CD4-positive, alpha-beta T cell (primary cell): ENCODE measurements around the gene HOXA13. TPM values are rescaled to one million over a fixed set of nuclear protein-coding genes. Genes with fewer than 3 reads are reported as not detected.

Experiments used
- ATAC-seq: fragments of 200-7000 bp; cut with Tn5 transposase; one replicate; pipeline ENCODE4 v1.10.0; 2022; ENCODE audit warnings: mild to moderate bottlenecking; ENCODE audit not compliant: poor library complexity
- CTCF ChIA-PET: fragments of 350-600 bp; sonication (Branson Sonifier 250); formaldehyde crosslinking; loops from one replicate; lab custom pipeline; 2021; ENCODE audit warnings: antibody characterized with exemption, inconsistent platforms; lab: Charles Lee
- POLR2A ChIA-PET: fragments of 350-600 bp; sonication (Branson Sonifier 250); formaldehyde crosslinking; loops from one replicate; lab custom pipeline; 2021; ENCODE audit warnings: antibody characterized with exemption, inconsistent platforms; lab: Charles Lee
- DNase-seq, 14 experiments: peaks; one replicate each; pipeline ENCODE4 v3.0.0-alpha.2; 2013 to 2020; ENCODE audit warnings: mixed read lengths in 2 of 14
- H3K27ac ChIP-seq, 2 donors: one replicate each; pipeline versions ENCODE4 v1.5.1 to v1.7.0; 2013; ENCODE audit warnings: low read length in 2 of 2, low read depth in 1 of 2, mild to moderate bottlenecking in 1 of 2
- H3K27me3 ChIP-seq, 2 experiments: 1 replicate in 1 of 2; 2 replicates in 1 of 2; pipeline versions ENCODE4 v1.6.1 to v1.7.0; 2013; ENCODE audit warnings: low read length in 2 of 2, control low read depth in 1 of 2, mild to moderate bottlenecking in 1 of 2, moderate library complexity in 1 of 2; ENCODE audit not compliant: insufficient read depth in 2 of 2, control insufficient read depth in 1 of 2
- H3K36me3 ChIP-seq: one replicate; pipeline ENCODE4 v1.6.1; 2013; ENCODE audit warnings: low read length, control low read depth; ENCODE audit not compliant: insufficient read depth
- H3K4me1 ChIP-seq: one replicate; pipeline ENCODE4 v1.6.1; 2013; ENCODE audit warnings: low read length, control low read depth; ENCODE audit not compliant: insufficient read depth
- H3K4me3 ChIP-seq: one replicate; pipeline ENCODE4 v1.5.1; 2013; ENCODE audit warnings: mild to moderate bottlenecking, low read length, moderate library complexity
- H3K9me3 ChIP-seq, 2 experiments: 1 replicate in 1 of 2; 2 replicates in 1 of 2; pipeline versions ENCODE4 v1.6.1 to v1.7.0; 2013; ENCODE audit warnings: low read length in 2 of 2, mild to moderate bottlenecking in 2 of 2, control low read depth in 1 of 2, moderate library complexity in 1 of 2; ENCODE audit not compliant: control insufficient read depth in 1 of 2, insufficient read depth in 1 of 2
- H3K27ac Mint-ChIP-seq: one replicate; pipeline ENCODE4 v1.8.0; 2020; ENCODE audit warnings: mixed read lengths
- H3K27me3 Mint-ChIP-seq: one replicate; pipeline ENCODE4 v1.8.0; 2021; ENCODE audit warnings: mixed read lengths
- H3K36me3 Mint-ChIP-seq: one replicate; pipeline ENCODE4 v1.8.0; 2021; ENCODE audit warnings: low read depth, mixed read lengths
- H3K4me1 Mint-ChIP-seq: one replicate; pipeline ENCODE4 v1.8.0; 2021; ENCODE audit warnings: low read depth, mixed read lengths
- H3K4me3 Mint-ChIP-seq: one replicate; pipeline ENCODE4 v1.8.0; 2020; ENCODE audit warnings: mild to moderate bottlenecking, mixed read lengths
- H3K9me3 Mint-ChIP-seq: one replicate; pipeline ENCODE4 v1.8.0; 2020; ENCODE audit warnings: mixed read lengths
- CTCF ChIP-seq: fragments of 200-600 bp; IDR thresholded peaks from one replicate; pipeline ENCODE4 v1.8.0; 2022; ENCODE audit warnings: antibody characterized with exemption, mild to moderate bottlenecking
- intact Hi-C, 2 experiments: fragments of 100-400 bp; cut with DNase I in 1 of 2; cut with micrococcal nuclease in 1 of 2; formaldehyde crosslinking; loops; one replicate each; pipeline versions ENCODE4 v1.15.1 to v1.9.0; 2023 to 2025; cut with DNase I, micrococcal nuclease
- total RNA-seq, 174 experiments: library from RNA in 2 of 174; stranded (reverse) in 2 of 174; gene quantifications; one replicate each; pipeline ENCODE4 v1.2.3 and lab custom pipeline; 2021 to 2026

The HOXA13 gene
- total RNA-seq, 2 experiments from 2014 or later: not detected

GRCh38 chr7:27152816-27153442 is 47.0 kb downstream of the HOXA13 start:
- ChIA-PET POLR2A (no interaction called here), CTCF (interaction anchor here (0.8 to 1.4 kb wide), 2 partner anchors 8 to 784 kb away, joined by 3 to 4 read pairs; no protein-coding TSS in a partner anchor)
- Mint-ChIP-seq H3K9me3 (no peaks in the 10 kb centered on the region), H3K27ac (no peak overlapping the region), H3K27me3 (peaks cover 100% of the 10 kb centered on the region), H3K4me3 (peak overlapping the region; percentile 1), H3K4me1 (peaks cover 69% of the 10 kb centered on the region), H3K36me3 (no peaks in the 10 kb centered on the region)
- intact Hi-C loops: loop anchor here (5.0 kb wide), 2 partner anchors 34 to 44 kb away; partner anchors contain the start of gene HOXA11 (in 1 of the 2)
- ATAC-seq: no peak
- Histone ChIP-seq H3K27me3 (peaks cover 91 to 97% of the 10 kb centered on the region in 2 experiments), H3K27ac (no peak overlapping the region), H3K36me3 (no peaks in the 10 kb centered on the region), H3K9me3 (peaks cover 0 to 71% of the 10 kb centered on the region in 2 experiments), H3K4me1 (peaks cover 66% of the 10 kb centered on the region), H3K4me3 (no peak overlapping the region)
- TF ChIP-seq CTCF: no peak
- no peak for DNase-seq

- Histone ChIP-seq H3K27ac (no peak within 1 kb of the TSS), H3K27me3 (peaks cover 90 to 97% of the 10 kb centered on the region in 2 experiments), H3K36me3 (no peaks in the 10 kb centered on the region), H3K9me3 (peaks cover 0 to 73% of the 10 kb centered on the region in 2 experiments), H3K4me1 (peaks cover 70% of the 10 kb centered on the region), H3K4me3 (peak within 1 kb of the TSS; percentile 46)
- CTCF ChIA-PET: interaction anchor here (0.8 to 1.6 kb wide), 5 partner anchors 9 to 783 kb away, joined by 3 to 8 read pairs (median 4); no protein-coding TSS in a partner anchor
- H3K27me3 Mint-ChIP-seq: peaks cover 98% of the 10 kb centered on the region
- H3K4me1 Mint-ChIP-seq: peaks cover 63% of the 10 kb centered on the region
- H3K9me3 Mint-ChIP-seq: no peaks in the 10 kb centered on the region
- no peak for TF ChIP-seq CTCF
- intact Hi-C loops: loop anchor here (2.0 to 5.0 kb wide), 3 partner anchors 17 to 45 kb away; partner anchors contain the start of gene HOXA11 (in 1 of the 2)
- peak within 1 kb of the TSS; percentile 24 for H3K27ac Mint-ChIP-seq
- no peaks in the 10 kb centered on the region for H3K36me3 Mint-ChIP-seq
- H3K4me3 Mint-ChIP-seq: peak within 1 kb of the TSS; percentile 79
- DNase-seq: peak in 4 of 14 experiments; percentile 3 to 31 (median 26)
- ATAC-seq: no peak
- POLR2A ChIA-PET: interaction anchor here (1.5 kb wide), 1 partner anchor 9 kb away, joined by 5 read pairs; no protein-coding TSS in a partner anchor
Measured at GRCh38 chr7:27151931-27152815, 47.7 kb downstream of the HOXA13 start, which contains the start of gene HOXA3. Gene HOXA3 (minus strand): TSS chr7:27152583. CDS start chr7:27110640, 41,943 bp downstream.

- H3K27ac Mint-ChIP-seq: peak overlapping the region; percentile 24
- no peak overlapping the region for H3K27ac ChIP-seq
- H3K36me3 Mint-ChIP-seq: no peaks in the 10 kb centered on the region
- H3K4me1 Mint-ChIP-seq: peaks cover 57% of the 10 kb centered on the region
- no peaks in the 10 kb centered on the region for H3K9me3 Mint-ChIP-seq
- peaks cover 98% of the 10 kb centered on the region for H3K27me3 Mint-ChIP-seq
- POLR2A ChIA-PET: interaction anchor here (1.5 kb wide), 1 partner anchor 10 kb away, joined by 5 read pairs; no protein-coding TSS in a partner anchor
- peak overlapping the region; percentile 79 for H3K4me3 Mint-ChIP-seq
- H3K4me3 ChIP-seq: peak overlapping the region; percentile 46
- DNase-seq (no peak), ATAC-seq (peak; percentile 23)
- intact Hi-C loops: loop anchor here (2.0 to 5.0 kb wide), 3 partner anchors 17 to 46 kb away; partner anchors contain the start of gene HOXA11 (in 1 of the 2)
- H3K27me3 ChIP-seq: peaks cover 91 to 98% of the 10 kb centered on the region in 2 experiments
- H3K4me1 ChIP-seq: peaks cover 67% of the 10 kb centered on the region
- TF ChIP-seq CTCF: no peak
- H3K9me3 ChIP-seq: peaks cover 0 to 69% of the 10 kb centered on the region in 2 experiments
- CTCF ChIA-PET: interaction anchor here (1.0 to 4.0 kb wide), 14 partner anchors 10 to 1286 kb away, joined by 3 to 51 read pairs (median 6); partner anchors contain the start of gene HOXA9
- H3K36me3 ChIP-seq: no peaks in the 10 kb centered on the region
Measured at GRCh38 chr7:27151341-27151930, 48.5 kb downstream of the HOXA13 start.
